Breast epithelium (tissue), 4 donors: ENCODE results near the gene DNASE2. TPM values are rescaled to one million over a fixed set of nuclear protein-coding genes. Genes with fewer than 3 reads are reported as not detected.

Source experiments
- DNase-seq, 2 donors: peaks; one replicate each; pipeline ENCODE4 v3.0.0-alpha.2; 2019; ENCODE audit warnings: low spot score in 2 of 2
- H3K27ac ChIP-seq, 2 donors: fragments of 200-600 bp; sonication (generic) in 1 of 2; one replicate each; pipeline ENCODE4 v1.5.1; 2016 to 2019; ENCODE audit warnings: mild to moderate bottlenecking in 1 of 2
- H3K27me3 ChIP-seq, 2 donors: fragments of 200-600 bp; sonication (generic) in 1 of 2; one replicate each; pipeline versions ENCODE4 v1.5.1 to v1.6.0; 2017 to 2019; ENCODE audit warnings: control low read depth in 1 of 2, mild to moderate bottlenecking in 1 of 2
- H3K36me3 ChIP-seq: fragments of 200-600 bp; one replicate; pipeline ENCODE4 v1.5.1; 2019
- H3K4me1 ChIP-seq, 2 donors: fragments of 200-600 bp; sonication (generic); one replicate each; pipeline ENCODE4 v1.5.1; 2016 to 2019; ENCODE audit warnings: control low read depth in 1 of 2
- H3K4me3 ChIP-seq, 3 donors: fragments of 200-600 bp; sonication (generic); 1 replicate in 2 of 3; 2 replicates in 1 of 3; pipeline ENCODE4 v1.5.1; 2016 to 2019; ENCODE audit warnings: mild to moderate bottlenecking in 3 of 3, moderate library complexity in 2 of 3
- H3K9me3 ChIP-seq, 2 donors: fragments of 200-600 bp; sonication (generic) in 1 of 2; one replicate each; pipeline ENCODE4 v1.5.1; 2016 to 2019; ENCODE audit warnings: control low read depth in 1 of 2
- CTCF ChIP-seq, 3 donors: fragments of 450-650 bp; IDR thresholded peaks; one replicate each; pipeline ENCODE4 v1.5.1; 2016 to 2017; ENCODE audit warnings: antibody characterized with exemption in 3 of 3, mild to moderate bottlenecking in 3 of 3, moderate library complexity in 3 of 3
- POLR2A ChIP-seq: fragments of 450-650 bp; IDR thresholded peaks from one replicate; pipeline ENCODE4 v1.6.1; 2016; ENCODE audit warnings: antibody characterized with exemption, mild to moderate bottlenecking, moderate library complexity
- POLR2AphosphoS5 ChIP-seq, 3 donors: sonication (generic); formaldehyde crosslinking; IDR thresholded peaks; one replicate each; pipeline ENCODE4 v1.6.1; 2017; ENCODE audit warnings: antibody characterized with exemption in 3 of 3
- intact Hi-C: fragments of 100-400 bp; cut with DNase I; formaldehyde crosslinking; loops from one replicate; pipeline ENCODE4 v1.15.1; 2023; ENCODE audit warnings: low total_unique reads
- total RNA-seq, 3 donors: library from RNA; depleted of rRNA; stranded (reverse); fragments of >200 nt; gene quantifications; one replicate each; pipeline ENCODE4 v1.1.0, GENCODE V29; 2016

The DNASE2 gene
- total RNA-seq, 3 donors from 2014 or later, result 29.8 to 61.0 (median 46.2) TPM

DNA sequence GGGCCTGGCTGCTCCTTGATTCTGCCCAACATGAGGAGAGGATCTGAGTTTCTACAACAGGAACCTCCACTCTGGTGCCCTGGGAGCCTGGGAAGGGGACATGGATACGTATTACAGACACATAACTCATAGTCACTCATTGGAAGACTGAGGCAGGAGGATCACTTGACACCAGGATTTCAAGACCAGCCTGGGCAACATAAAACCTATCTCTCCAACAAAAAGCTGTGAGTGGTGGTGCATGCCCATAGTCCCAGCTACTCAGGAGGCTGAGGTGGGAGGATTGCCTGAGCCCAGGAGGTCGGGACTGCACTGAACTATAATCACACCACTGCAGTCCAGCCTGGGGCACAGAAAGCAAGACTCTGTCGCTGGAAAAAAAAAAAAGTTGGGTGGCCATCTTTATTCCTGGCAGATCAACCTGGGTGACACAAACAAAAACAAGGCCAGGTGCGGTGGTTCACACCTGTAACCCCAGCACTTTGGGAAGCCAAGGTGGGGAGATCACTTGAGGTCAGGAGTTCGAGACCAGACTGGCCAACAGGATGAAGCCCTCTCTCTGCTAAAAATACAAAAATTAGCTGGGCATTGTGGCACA, 6.9 kb upstream of the DNASE2 start:
- Histone ChIP-seq H3K36me3 (no peaks in the 10 kb centered on the region), H3K27ac (no peak overlapping the region), H3K27me3 (peaks cover 0 to 17% of the 10 kb centered on the region in 2 donors), H3K9me3 (peaks cover 9 to 15% of the 10 kb centered on the region in 2 donors), H3K4me3 (no peak overlapping the region), H3K4me1 (peaks cover 0 to 9% of the 10 kb centered on the region in 2 donors)
- no peak for DNase-seq
- TF ChIP-seq POLR2AphosphoS5 (IDR thresholded peaks at IDR 0.05) (no peak), POLR2A (no peak), CTCF (IDR thresholded peaks at IDR 0.05) (no peak)
- intact Hi-C loops, result no loop called here

DNA sequence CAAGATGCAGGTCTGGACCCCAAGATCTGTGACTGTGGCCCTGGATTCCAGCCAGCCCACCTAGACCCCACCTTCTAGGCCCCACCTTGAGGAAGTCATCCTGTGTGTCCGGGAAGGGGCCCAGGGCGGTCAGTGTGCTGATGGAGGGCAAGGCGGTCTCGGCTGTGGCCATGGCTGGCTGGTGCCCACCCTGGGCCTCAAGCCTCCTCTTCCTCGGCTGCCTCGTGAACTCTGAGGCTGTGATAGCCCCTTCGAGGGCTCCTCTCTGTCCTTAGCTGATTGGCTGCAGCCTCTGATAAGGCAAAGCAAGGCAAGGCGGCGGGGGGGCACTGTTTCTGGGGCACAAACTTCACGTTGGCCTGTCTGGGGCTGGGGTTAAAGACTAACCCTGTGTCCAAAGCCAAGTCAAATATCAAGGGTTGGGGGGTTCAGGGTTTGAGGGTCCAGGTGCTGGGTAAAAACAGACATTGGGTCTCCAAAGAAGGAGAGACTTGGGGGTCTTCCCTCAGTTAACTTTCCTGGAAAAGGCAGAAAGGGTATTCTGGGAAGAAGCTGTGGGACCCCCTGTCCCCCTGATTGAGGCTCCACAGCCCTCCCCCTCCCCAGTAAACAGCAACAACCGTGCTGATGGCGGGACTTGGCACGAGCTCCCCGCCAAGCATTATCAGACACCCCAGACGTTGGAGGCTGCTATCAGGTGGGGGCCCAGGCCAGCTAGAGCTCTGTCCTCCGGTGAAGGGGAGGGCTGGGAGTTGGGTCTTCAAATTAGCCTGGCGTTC, 5.9 kb upstream of the DNASE2 start, which contains the start of gene KLF1:
Gene KLF1, minus strand, starts transcription at position 233 of the 779 bp plus-strand sequence. Its CDS starts 61 bp downstream, at position 172.
- H3K27ac ChIP-seq, result no peak within 1 kb of the TSS
- peaks cover 0 to 17% of the 10 kb centered on the region in 2 donors for H3K27me3 ChIP-seq
- peaks cover 9 to 15% of the 10 kb centered on the region in 2 donors for H3K9me3 ChIP-seq
- H3K4me1 ChIP-seq, result peaks cover 0 to 8% of the 10 kb centered on the region in 2 donors
- H3K4me3 ChIP-seq, result peak within 1 kb of the TSS in 2 of 3 donors; percentile 47 to 61
- no peak for DNase-seq
- intact Hi-C loops, result no loop called here
- H3K36me3 ChIP-seq, result no peaks in the 10 kb centered on the region
- no peak for TF ChIP-seq POLR2A
- TF ChIP-seq POLR2AphosphoS5 (IDR thresholded peaks at IDR 0.05), result no peak
- TF ChIP-seq CTCF (IDR thresholded peaks at IDR 0.05), result no peak

DNA sequence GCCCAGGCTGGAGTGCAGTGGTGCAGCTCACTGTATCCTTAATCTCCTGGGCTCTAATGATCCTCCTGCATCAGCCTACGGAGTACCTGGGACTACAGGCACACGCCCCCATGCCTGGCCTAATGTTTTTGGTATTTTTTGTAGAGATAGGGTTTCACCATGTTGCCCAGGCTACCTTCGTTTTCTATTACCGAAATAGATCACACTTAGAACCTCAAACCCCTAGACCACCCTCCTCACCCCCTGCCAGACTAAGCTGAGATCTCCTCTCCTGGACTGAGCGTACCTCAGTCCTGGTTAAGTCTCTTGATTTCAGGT, 5.4 kb upstream of the DNASE2 start:
- DNase-seq, result no peak
- Histone ChIP-seq H3K9me3 (peaks cover 9 to 15% of the 10 kb centered on the region in 2 donors), H3K36me3 (no peaks in the 10 kb centered on the region), H3K4me3 (no peak overlapping the region), H3K4me1 (peaks cover 0 to 3% of the 10 kb centered on the region in 2 donors), H3K27me3 (peaks cover 0 to 17% of the 10 kb centered on the region in 2 donors), H3K27ac (no peak overlapping the region)
- intact Hi-C loops, result no loop called here
- TF ChIP-seq CTCF (IDR thresholded peaks at IDR 0.05) (no peak), POLR2A (no peak), POLR2AphosphoS5 (IDR thresholded peaks at IDR 0.05) (no peak)

DNA sequence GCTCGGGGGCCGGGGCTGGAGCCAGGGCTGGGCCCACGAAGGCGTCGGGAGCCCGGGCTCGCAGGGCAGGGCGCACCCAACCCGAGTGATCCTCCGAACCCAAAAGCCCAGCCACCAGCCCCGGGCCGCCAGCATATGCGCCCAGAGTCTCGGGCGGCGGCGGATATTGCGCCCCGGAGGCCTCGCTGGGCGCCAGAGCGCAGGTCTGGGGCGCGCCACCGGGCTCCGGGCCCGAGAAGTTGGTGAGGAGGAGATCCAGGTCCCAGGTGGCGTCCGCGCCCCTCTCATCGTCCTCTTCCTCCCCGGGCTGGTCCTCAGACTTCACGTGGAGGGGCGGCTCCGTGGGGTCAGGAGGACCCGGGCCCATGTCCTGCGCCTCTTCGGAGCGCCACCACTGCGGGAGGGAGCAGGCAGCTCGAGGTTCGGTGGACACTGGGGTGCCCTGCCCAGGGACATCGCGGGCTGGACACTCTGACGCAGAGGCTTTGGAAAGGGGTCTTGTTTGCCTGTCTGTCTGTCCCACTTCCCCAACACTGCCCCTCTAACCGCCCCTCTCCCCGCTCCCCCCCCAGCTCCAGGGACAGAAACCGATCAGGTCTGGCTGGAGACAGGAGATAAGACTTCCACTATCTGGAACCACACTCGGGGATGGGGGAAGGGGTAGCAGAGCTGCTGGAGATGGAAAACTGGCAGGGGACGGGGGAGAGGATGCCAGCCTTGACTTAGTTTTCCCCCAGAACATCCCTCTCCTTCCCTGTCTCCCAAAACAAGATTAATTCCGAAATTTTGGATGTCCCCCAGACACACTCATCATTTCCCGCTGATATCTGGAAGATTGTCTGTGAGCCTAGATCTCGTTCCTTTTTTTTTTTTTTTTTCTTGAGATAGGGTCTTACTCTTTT, 4.8 kb upstream of the DNASE2 start:
- DNase-seq, result no peak
- Histone ChIP-seq H3K27me3 (peaks cover 0 to 17% of the 10 kb centered on the region in 2 donors), H3K36me3 (no peaks in the 10 kb centered on the region), H3K4me1 (no peaks in the 10 kb centered on the region), H3K4me3 (peak overlapping the region; percentile 23 to 61 (median 47)), H3K9me3 (peaks cover 9 to 15% of the 10 kb centered on the region in 2 donors), H3K27ac (peak overlapping the region; percentile 8 to 25)
- intact Hi-C loops, result no loop called here
- TF ChIP-seq CTCF (IDR thresholded peaks at IDR 0.05) (no peak), POLR2AphosphoS5 (IDR thresholded peaks at IDR 0.05) (no peak), POLR2A (no peak)
